Cardiac fibroblast (primary cell): ENCODE data around the gene TIGD1.

ENCODE experiments used
- DNase-seq, 2 donors: peaks; one replicate each; pipeline versions ENCODE4 v3.0.0 to v3.0.0-alpha.2; 2010; ENCODE audit warnings: low read depth in 2 of 2
- H3K4me3 ChIP-seq, 2 donors: replicated peaks in 1 of 2; 1 replicate in 1 of 2; 2 replicates in 1 of 2; pipeline ENCODE4 v1.5.1; 2011; ENCODE audit warnings: low read depth in 2 of 2, low read length in 2 of 2, mild to moderate bottlenecking in 2 of 2, moderate library complexity in 1 of 2
- TF ChIP-seq, protein P1 (sequence below): IDR thresholded peaks from one replicate; pipeline ENCODE4 v1.5.1; 2011; ENCODE audit warnings: low read depth, mild to moderate bottlenecking, low read length, inconsistent platforms

TIGD1 gene

DNA sequence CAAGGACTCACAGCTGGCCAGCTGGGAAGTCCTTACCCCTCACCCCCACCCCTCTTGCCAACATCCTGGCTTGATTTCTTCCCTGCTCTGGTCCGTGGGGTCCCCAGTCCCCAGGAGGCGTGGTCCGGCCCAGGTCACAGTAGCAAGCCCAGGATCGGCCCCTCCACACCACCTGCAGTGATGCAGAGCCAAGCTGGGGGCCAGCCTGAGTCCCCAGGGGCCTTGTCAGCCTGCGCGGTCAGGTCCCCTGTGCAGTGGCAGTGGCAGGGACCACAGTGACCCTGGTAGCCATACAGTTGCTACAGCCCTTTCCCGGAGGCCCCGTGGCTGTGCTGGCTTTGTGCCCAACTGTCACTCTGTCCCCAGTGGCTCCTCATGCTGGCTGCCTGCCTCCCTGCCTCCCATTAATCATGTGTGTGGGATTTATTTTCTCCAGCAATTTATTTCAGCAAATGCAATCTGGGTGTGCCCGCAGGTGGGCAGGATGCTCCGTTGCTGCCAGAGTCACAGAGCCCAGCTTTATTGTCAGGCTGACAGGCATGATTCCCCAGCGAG is 38.9 kb downstream of the TIGD1 start:
- TF ChIP-seq, protein P1, sequence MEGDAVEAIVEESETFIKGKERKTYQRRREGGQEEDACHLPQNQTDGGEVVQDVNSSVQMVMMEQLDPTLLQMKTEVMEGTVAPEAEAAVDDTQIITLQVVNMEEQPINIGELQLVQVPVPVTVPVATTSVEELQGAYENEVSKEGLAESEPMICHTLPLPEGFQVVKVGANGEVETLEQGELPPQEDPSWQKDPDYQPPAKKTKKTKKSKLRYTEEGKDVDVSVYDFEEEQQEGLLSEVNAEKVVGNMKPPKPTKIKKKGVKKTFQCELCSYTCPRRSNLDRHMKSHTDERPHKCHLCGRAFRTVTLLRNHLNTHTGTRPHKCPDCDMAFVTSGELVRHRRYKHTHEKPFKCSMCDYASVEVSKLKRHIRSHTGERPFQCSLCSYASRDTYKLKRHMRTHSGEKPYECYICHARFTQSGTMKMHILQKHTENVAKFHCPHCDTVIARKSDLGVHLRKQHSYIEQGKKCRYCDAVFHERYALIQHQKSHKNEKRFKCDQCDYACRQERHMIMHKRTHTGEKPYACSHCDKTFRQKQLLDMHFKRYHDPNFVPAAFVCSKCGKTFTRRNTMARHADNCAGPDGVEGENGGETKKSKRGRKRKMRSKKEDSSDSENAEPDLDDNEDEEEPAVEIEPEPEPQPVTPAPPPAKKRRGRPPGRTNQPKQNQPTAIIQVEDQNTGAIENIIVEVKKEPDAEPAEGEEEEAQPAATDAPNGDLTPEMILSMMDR = no peak
- no peak overlapping the region for H3K4me3 ChIP-seq
- DNase-seq = no peak

DNA sequence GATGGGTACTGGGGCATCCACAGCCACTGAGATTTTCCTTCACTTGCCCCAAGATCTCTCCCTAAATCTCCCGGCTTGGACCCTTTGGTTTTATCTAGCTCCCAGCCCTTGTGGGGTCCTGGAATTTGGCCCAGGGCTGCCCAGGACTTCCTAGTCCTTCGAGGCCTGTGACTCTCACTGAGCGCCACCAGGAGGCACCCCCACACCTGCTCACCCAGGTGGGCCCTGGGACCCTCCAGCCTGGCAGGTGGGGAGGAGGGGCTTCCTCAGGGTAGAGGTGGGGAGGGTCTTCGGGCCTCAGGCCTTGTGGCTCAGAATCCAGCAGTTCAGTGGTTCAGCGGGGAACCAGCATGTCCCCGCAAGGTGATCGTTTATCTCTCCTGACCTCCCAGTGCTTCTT is 42.1 kb downstream of the TIGD1 start:
- no peak overlapping the region for H3K4me3 ChIP-seq
- no peak for DNase-seq
- TF ChIP-seq, protein P1 = no peak

DNA sequence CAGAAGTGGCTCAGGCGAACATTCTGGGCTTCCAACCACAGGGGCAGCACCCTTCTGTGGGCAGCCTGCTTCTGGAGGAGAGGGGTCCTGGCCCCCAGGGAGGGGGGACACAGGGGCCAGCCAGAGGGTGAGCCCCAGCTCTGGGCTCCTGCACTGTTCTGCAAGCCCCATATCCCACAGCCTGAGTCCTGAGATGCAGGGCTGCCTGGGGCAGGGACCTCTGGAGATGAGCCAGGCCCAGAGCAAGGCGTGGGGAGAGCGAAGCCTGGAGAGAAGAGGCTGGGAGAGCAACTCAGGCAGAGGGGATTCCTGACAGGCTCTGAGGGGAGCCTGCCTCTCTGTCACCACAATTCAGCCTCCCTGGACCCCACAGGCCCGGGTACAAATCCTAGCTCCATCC is 43.6 kb downstream of the TIGD1 start:
- no peak for DNase-seq
- TF ChIP-seq, protein P1 = no peak
- no peak overlapping the region for H3K4me3 ChIP-seq

DNA sequence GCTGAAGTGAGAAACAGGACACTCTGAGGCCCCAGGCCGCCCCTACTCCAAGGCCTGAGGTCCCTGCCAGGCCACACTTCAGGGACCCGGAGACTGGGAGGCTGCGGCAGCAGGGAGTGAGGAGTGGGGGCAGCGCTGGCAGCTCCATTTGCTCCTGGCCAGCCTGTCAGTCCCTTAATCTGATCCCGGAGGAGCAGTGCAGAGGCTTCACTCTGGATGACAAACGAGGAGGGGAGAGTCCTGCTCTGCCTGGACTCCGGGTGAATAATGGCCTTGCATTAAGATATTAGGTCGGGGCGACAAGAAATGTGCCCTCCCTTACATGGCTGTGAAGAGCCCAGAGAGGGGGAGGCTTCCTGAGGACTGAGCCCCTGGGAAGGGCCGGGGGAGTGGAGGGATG is 44.5 kb downstream of the TIGD1 start:
- TF ChIP-seq, protein P1 = no peak
- H3K4me3 ChIP-seq = no peak overlapping the region
- no peak for DNase-seq

DNA sequence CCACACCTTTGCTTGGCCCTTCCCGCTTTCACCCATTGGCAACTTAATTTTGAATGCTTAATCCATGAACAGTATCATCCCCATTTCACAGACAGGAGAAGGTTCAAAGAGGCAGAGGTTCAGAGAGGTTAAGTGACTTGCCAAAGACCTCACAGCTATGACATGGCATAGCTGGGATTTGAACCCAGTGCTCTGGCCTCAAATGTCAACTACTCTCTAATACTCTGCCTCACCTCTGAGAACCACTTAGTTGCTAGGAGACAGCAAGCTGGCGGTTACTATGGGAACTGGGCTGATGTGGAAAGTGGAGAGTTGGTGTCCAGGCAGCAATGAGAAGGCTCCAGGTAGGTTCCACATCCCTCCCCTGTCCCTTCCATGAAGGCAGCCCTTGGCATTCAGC is 45.9 kb downstream of the TIGD1 start:
- no peak overlapping the region for H3K4me3 ChIP-seq
- TF ChIP-seq, protein P1 = no peak
- DNase-seq = no peak

DNA sequence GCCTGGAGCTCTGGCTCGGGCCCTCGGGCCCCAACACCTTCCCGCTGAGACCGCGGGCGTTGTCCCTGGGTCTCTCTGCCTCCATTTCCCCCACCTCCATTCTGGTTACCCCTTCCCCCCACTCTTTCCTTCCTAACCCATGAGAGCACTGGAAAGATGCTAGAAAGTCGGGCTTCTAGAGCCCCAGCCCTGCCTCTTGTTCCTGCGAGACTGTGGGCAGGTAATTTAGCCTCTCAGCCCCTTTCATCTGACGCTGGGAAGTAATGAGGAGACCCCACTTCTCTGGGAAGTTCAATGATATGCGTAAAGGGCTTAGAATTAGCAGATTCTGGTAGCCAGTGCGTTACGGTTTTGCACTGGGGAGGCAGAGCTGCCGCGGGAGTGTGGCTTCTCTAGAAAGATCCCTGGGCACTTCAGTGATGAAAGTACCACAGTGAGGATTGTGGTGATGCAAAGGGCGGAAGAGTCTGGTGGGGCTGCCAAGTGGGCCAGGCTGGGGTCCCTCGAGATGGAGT is 46.5 kb downstream of the TIGD1 start:
- no peak overlapping the region for H3K4me3 ChIP-seq
- DNase-seq = no peak
- TF ChIP-seq, protein P1 = no peak
